ENCODE measurements around the gene PSG11. TPM values are rescaled to one million over a fixed set of nuclear protein-coding genes. Genes with fewer than 3 reads are reported as not detected.

PSG11 gene
- total RNA-seq, 1 donor from 2014 or later = not detected

DNA sequence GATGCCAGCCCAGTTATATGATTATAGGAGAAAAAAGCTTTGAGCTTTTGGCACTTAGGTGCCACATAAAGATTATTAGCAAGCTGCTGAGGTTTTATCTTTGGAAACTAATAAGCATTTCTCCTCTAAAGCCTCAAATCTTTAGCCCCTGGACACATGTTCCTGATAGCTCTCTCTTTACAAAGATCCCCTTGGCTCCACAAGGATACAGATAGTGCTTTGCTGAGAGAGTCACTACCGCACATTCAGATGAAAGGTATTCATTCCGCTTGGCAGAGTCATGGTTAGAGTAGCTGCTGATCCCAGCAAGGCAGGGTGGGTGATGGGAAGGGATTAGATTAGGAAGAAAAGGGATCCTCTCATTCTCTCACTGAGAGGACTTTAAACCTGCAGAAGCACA lies 61.1 kb downstream of the PSG11 start:
- H3K36me3 Mint-ChIP-seq (ENCODE audit: low read depth, unreplicated experiment) = no peaks in the 10 kb centered on the region
- no peak for DNase-seq (ENCODE audit: low spot score)
- H3K4me3 Mint-ChIP-seq (ENCODE audit: unreplicated experiment) = no peak overlapping the region
- TF ChIP-seq, protein P1, sequence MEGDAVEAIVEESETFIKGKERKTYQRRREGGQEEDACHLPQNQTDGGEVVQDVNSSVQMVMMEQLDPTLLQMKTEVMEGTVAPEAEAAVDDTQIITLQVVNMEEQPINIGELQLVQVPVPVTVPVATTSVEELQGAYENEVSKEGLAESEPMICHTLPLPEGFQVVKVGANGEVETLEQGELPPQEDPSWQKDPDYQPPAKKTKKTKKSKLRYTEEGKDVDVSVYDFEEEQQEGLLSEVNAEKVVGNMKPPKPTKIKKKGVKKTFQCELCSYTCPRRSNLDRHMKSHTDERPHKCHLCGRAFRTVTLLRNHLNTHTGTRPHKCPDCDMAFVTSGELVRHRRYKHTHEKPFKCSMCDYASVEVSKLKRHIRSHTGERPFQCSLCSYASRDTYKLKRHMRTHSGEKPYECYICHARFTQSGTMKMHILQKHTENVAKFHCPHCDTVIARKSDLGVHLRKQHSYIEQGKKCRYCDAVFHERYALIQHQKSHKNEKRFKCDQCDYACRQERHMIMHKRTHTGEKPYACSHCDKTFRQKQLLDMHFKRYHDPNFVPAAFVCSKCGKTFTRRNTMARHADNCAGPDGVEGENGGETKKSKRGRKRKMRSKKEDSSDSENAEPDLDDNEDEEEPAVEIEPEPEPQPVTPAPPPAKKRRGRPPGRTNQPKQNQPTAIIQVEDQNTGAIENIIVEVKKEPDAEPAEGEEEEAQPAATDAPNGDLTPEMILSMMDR (IDR thresholded peaks at IDR 0.05; ENCODE audit: unreplicated experiment) = no peak
- no peak overlapping the region for H3K27ac Mint-ChIP-seq (ENCODE audit: unreplicated experiment)
- H3K9me3 Mint-ChIP-seq (ENCODE audit: unreplicated experiment) = no peaks in the 10 kb centered on the region
- no peaks in the 10 kb centered on the region for H3K27me3 Mint-ChIP-seq (ENCODE audit: unreplicated experiment)
- H3K4me1 Mint-ChIP-seq (ENCODE audit: unreplicated experiment) = no peaks in the 10 kb centered on the region

DNA sequence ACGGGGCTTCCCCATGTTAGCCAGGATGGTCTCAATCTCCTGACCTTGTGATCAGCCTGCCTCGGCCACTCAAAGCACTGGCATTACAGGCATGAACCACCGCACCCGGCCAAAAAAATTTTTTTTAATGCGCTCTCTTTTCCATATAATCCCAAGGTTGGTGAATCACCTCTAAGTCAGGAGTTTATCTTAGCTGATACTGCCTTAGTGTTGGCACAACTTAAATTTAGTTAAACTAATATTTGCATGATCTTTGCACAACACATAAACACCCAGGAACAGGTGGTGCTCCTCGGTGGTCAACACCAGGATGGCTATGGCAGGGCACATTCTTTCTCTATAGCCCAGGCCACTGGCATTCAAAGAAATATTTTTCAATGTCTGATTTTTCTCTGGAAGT lies 65.2 kb downstream of the PSG11 start:
- TF ChIP-seq, protein P1 (IDR thresholded peaks at IDR 0.05; ENCODE audit: unreplicated experiment) = no peak
- no peak for DNase-seq (ENCODE audit: low spot score)
- no peak overlapping the region for H3K4me3 Mint-ChIP-seq (ENCODE audit: unreplicated experiment)
- peaks cover 5% of the 10 kb centered on the region for H3K9me3 Mint-ChIP-seq (ENCODE audit: unreplicated experiment)
- H3K27me3 Mint-ChIP-seq (ENCODE audit: unreplicated experiment) = no peaks in the 10 kb centered on the region
- no peaks in the 10 kb centered on the region for H3K4me1 Mint-ChIP-seq (ENCODE audit: unreplicated experiment)
- no peaks in the 10 kb centered on the region for H3K36me3 Mint-ChIP-seq (ENCODE audit: low read depth, unreplicated experiment)
- H3K27ac Mint-ChIP-seq (ENCODE audit: unreplicated experiment) = no peak overlapping the region

Other genes starting within 250 kb of the PSG11 start
- not detected for gene PSG1, start 146.8 kb downstream of the PSG11 start, total RNA-seq (ENCODE audit: unreplicated experiment)
- gene PSG6, start 108.6 kb downstream of the PSG11 start, total RNA-seq (ENCODE audit: unreplicated experiment) = not detected
- gene PSG7, start 89.3 kb downstream of the PSG11 start, total RNA-seq (ENCODE audit: unreplicated experiment) = not detected
- gene PSG2, start 56.2 kb upstream of the PSG11 start, total RNA-seq (ENCODE audit: unreplicated experiment) = not detected
- not detected for gene PSG5, start 160.1 kb upstream of the PSG11 start, total RNA-seq (ENCODE audit: unreplicated experiment)
- not detected for gene PSG4, start 179.2 kb upstream of the PSG11 start, total RNA-seq (ENCODE audit: unreplicated experiment)
- gene PSG9, start 243.1 kb upstream of the PSG11 start, total RNA-seq (ENCODE audit: unreplicated experiment) = not detected

Measured in endothelial cell (in vitro differentiated cells).